HG02759 (cell line): ENCODE measurements around the gene CASKIN1.
"Not testable (repeated sequence)": the region's sequence is repeated elsewhere in the genome, so short reads cannot be mapped to it uniquely, and the experiment has no call there.

ENCODE experiments used
- ATAC-seq: cut with Tn5 transposase; IDR thresholded peaks from one replicate; pipeline ENCODE4 v1.9.1; 2021; ENCODE audit warnings: mild to moderate bottlenecking, moderate library complexity; ENCODE audit not compliant: unreplicated experiment

CASKIN1 gene

GRCh38 chr16:2145843-2146242, 50.6 kb downstream of the CASKIN1 start:
- no peak for ATAC-seq

DNA sequence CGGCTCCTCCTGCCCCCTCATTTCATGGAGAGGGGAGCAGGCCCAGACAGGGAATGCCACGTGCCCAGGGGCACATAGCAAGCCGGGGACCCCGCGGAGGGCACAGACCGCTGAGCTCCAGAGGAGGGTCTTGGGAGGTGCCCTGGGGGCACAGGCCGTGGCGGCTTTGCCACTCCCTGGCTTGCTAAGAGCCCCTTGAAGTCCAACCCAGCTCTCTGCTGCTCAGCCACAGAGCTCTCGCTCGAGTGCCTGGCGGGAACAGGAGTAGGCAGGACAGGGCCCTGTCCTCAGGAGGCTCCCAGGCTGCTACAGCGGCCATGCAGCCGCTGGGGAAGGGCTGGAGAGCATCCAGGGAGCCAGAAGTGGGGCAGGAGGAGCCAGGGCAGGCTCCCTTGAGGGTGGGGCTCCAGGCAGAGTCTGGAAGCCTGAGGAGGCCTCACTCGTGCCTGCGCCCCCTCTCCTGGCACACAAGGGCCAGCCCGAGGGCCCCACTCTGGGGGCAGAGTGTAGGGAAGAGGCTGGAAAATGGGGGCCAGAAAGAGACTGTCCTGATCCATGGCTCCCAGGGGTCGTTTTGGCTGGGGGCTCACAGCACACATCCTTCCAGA, 52.4 kb downstream of the CASKIN1 start:
- ATAC-seq = no peak

- ATAC-seq = no peak
Observed at GRCh38 chr16:2142942-2143877, 53.2 kb downstream of the CASKIN1 start.

- ATAC-seq = not testable (repeated sequence)
Observed at GRCh38 chr16:2135770-2136490, 60.5 kb downstream of the CASKIN1 start, which contains the start of gene PKD1. TSS of gene PKD1 (minus strand) at chr16:2135898. CDS start at chr16:2135689, 209 bp downstream.

- ATAC-seq = not testable (repeated sequence)
Observed at GRCh38 chr16:2135071-2135470, 61.3 kb downstream of the CASKIN1 start.

DNA sequence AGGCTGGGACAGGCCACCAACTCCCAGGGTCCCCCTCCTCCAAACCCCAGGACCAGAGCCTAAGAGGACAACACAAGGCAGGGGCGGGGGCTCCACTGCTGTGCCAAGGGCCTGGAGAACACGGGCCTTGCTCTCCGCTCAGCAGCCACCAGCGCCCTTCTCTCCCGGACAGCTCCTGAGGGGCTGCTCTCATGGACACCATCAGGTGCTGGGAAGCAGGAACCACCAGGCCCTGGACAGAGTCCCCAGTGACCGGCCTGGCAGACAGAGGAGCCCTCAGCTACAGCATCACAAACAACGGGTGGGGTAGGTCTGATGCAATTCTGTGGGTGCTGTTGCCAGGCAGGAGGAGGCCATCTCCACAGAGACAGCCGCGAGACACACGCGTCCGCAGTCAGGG, 62.6 kb downstream of the CASKIN1 start:
- not testable (repeated sequence) for ATAC-seq

GRCh38 chr16:2129890-2130447, 66.4 kb downstream of the CASKIN1 start:
- not testable (repeated sequence) for ATAC-seq

DNA sequence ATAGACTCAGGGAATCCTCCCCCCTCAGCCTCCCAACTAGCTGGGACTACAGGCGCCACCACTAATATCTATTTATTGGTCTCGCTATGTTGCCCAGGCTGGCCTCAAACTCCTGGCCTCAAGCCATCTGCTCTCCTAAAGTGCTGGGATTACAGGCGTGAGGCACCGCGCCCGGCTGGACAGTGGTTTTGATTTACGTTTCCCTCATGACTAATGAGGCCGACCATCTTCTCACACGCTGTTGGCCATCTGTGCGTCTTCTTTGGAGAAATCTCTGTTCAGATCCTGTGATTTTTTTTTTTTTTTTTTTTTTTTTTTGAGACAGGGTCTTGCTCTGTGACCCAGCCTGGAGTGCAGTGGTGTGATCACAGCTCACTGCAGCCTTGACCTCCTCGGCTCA, 67.2 kb downstream of the CASKIN1 start:
- not testable (repeated sequence) for ATAC-seq

GRCh38 chr16:2127630-2128280, 68.7 kb downstream of the CASKIN1 start:
- not testable (repeated sequence) for ATAC-seq
